Measurements from ENCODE around the gene TMEM164.
"Not testable (repeated sequence)": the region's sequence is repeated elsewhere in the genome, so short reads cannot be mapped to it uniquely, and the experiment has no call there.

The TMEM164 gene

DNA sequence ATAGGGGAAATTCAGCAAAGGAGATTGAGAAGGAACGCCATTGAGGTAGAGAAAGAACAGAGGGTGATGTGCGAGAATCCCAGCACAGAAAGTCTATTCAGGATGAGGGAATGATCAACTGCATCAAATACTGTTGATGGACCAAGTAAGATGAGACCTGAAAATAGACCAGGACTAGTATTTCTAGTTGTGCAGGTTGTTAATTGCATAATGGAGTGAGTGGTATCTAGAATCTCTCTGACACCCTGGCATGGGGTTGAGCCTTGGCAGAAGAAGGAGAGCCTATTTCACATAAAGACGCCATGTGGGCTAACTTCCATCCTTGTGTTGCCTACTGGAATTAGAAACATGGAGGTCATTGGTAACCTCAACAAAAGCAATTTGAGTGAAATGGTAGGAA, 135.6 kb downstream of the TMEM164 start:
- DNase-seq: no peak

GRCh38 chrX:110139172-110139571, 136.3 kb downstream of the TMEM164 start:
- DNase-seq: no peak

- no peak for DNase-seq
Observed at GRCh38 chrX:110142096-110142495, 139.2 kb downstream of the TMEM164 start.

GRCh38 chrX:110143454-110144210, 140.7 kb downstream of the TMEM164 start:
- no peak for DNase-seq

GRCh38 chrX:110145311-110145710, 142.4 kb downstream of the TMEM164 start:
- no peak for DNase-seq

GRCh38 chrX:110145854-110146253, 142.9 kb downstream of the TMEM164 start:
- DNase-seq: peak; percentile 19

- no peak for DNase-seq
Observed at GRCh38 chrX:110146521-110146920, 143.6 kb downstream of the TMEM164 start.

DNA sequence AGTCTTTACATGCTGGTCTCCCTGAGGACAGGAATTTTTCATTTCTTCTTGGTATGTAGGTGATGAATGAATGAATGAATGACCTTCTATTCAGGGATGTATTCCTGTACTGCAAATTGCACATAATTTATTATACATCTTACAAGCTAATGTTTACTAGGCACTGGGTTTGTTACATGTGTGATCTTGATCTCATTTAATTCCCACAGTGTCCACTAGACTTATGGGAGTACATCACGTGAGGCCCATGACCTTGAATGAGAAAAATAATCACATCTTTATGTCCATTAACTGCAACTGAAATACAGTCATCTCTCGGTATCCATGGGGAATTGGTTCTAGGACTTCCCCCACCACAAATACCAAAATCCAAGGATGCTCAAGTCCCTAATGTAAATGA, 150.3 kb downstream of the TMEM164 start:
- DNase-seq: no peak

DNA sequence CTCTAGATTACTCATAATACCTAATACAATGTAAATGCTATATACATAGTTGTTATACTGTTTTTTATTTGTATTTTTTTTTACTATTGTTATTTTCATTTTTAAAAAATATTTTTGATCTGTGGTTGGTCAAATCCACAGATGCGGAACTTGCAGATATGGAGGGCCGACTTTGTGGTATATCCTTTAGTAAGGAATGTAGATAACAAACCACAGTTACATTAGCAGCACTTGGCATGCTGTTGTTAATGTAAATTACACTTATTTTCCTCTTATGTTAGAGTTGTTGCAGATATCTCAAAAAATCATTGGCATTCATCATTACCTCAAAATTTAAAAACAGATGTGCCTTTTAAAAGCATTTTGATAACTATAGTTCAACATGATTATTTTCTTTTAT, 151.0 kb downstream of the TMEM164 start:
- DNase-seq: no peak

DNA sequence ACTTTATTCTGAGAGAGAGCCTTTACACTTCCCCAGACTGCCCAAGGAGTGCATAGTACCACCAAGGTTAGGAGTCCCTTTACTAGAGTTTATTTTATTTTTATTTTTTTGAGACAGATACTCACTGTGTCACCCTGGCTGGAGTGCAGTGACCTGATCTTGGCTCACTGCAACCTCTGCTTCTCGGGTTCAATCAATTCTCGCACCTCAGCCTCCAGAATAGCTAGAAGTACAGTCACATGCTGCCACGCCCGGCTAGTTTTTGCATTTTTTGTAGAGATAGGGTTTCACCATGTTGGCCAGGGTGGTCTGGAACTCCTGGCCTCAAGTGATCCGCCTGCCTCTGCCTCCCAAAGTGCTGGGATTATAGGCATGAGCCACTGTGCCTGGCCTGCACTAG, 151.4 kb downstream of the TMEM164 start:
- not testable (repeated sequence) for DNase-seq

DNA sequence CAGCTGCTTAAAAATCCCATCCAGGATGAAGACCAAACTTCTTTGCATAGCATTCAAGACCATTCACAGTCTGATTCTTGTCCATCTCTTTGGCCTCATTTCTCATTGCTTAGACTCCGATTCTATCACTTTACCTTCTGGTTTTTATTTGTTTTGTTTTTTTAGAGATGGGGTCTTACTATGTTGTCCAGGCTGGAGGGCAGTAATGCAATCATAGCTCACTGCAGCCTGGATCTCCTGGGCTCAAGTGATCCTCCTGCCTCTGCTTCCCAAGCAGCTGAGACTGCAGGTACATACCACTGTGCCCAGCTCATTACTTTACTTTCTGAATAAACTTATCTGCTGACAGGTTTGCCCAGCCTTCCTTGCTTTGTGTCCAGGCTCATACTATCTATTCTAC, 152.8 kb downstream of the TMEM164 start:
- no peak for DNase-seq

DNA sequence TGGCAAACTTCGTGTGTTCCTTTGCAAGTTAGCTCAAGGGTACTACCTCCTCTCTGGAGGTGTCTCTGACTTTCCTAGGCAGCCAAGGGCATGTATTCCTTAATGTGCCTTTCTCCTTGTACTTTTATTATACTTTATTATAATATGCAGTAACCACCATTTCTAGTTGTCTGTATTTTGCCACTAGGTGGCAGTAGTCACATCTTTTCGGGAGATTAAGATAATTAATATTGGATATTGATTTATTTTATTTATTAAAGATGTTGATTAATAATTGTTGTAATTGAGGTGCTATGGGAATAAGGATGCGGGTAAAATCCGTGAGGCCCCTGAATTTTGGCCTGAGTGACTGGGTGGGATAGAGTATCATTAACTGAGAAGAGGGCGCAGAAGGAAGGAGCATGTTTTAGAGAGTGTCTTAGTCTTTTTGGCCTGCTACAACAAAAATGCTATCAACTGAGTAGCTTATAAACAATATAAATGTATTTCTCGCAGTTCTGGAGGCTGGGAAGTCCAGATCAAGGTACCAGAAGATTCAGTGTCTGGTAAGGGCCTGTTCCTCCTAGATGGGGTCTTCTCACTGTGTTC, 153.3 kb downstream of the TMEM164 start:
- DNase-seq: peak; percentile 3

DNA sequence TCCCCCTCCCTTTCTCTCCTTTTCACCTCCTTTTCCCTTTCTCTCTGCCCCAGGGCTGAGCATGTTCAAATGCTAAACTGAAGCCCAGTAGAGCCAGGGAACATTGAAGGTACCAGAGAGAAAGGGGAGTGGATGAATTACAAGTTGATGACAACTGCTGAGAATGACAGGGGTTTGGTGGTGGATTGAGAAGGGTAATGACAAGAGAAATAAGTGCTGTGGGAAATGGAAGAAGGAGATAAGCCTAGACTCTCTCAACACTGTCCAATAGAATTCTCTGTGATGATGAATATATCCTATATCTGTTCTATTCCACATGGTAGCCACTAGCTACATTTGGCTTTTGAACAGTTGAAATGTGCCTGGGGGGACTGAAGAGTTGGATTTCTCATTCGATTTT, 154.5 kb downstream of the TMEM164 start:
- DNase-seq: no peak

DNA sequence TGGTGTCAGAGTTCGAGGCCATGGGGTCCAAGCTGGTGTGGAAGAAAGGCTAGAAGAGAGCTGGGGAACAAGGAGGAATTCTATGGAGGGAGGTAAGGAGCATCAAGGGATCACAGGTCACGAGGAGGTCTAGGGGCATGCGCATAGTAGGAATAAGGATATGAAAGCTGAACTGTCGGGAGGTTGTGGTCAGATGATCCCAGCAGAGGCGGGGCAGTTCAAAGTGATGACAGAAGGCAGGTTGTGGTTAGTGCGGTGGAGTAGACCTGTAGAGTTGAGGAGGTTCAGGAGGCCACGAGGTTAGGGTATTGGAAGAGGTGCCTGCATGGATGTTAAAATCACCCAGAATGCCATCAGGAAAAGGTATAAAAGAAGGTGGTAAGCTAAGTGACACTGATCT, 156.3 kb downstream of the TMEM164 start:
- DNase-seq: no peak

DNA sequence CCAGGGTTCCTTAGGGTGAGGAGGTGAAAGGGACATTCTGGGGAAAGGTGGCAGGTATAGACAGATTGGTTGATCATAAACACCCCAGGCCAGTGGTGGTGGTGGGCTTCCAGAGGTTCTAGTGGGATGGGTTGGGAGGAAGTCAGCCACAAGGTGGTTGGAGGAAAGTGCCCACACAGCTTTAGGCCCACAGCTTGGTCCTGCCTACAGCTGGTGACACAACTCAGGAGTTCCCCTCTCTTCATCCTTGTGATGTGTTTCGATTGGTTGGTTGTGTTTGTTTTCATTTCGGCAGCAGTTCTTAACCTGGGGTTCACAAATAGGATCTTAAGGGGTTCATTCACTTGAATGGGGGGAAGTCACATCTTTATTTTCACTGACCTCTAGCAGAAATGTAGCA, 157.0 kb downstream of the TMEM164 start:
- no peak for DNase-seq

DNA sequence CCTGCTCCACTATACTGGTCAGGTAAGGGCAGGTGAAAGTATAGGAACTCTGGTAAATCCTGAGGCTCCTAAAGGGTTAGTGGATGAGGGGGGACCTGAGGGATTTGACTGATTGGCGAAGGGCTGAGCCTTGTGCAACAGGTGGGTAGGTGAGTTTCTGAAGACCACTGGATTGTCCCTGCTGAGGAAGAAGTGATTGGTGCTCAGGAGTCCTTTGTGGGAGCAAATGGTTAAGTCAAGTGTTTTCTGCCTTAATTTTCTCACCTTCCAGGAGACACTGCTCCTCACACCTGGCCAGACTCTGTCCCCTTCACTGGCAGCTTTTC, 158.4 kb downstream of the TMEM164 start:
- no peak for DNase-seq

DNA sequence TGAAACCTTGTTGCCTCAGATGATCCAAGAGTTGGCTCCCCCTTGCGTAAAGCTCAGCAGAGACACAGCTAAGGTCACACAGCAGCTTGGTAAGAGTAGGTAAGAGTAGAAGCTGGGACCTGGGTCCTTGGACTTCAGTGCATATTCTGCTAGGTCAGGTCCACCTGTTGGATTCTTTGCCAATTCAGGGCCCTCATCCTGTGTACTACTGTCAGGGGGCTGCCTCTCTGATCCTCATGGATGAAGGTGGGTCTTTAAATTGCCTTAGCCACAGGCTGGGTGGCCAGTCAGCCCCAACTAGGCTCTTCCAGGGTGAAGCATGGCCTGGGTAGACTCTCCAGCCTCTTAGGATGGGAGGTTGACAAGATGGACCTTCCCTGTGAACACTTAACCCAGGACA, 159.2 kb downstream of the TMEM164 start:
- no peak for DNase-seq

- DNase-seq: no peak
Observed at GRCh38 chrX:110162867-110163266, 160.0 kb downstream of the TMEM164 start.

- no peak for DNase-seq
Observed at GRCh38 chrX:110163488-110163887, 160.6 kb downstream of the TMEM164 start.

DNA sequence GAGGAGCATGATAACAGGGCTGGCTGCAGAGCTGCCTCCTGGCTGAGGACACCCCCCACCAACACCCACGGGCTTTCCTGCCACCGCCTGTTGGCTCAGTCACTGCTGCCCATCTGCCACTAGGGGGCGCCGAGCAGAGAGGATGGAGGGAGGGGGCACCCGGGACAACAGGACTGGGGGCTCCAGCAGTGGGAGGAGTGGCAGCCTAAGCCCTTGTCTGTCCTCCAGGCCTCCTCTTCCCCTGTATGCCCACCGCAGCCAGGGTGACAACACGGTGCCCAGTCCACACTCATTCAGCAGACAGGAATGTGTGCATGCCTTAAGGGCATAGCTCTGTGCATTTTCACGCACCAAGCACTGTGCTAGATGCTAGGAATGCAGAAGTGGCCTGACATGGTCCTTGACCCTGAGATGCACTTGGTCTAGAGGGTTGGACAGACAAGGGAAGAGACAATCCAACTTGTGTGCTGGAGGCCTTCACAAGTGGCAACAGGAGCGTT, 165.1 kb downstream of the TMEM164 start:
- no peak for DNase-seq

DNA sequence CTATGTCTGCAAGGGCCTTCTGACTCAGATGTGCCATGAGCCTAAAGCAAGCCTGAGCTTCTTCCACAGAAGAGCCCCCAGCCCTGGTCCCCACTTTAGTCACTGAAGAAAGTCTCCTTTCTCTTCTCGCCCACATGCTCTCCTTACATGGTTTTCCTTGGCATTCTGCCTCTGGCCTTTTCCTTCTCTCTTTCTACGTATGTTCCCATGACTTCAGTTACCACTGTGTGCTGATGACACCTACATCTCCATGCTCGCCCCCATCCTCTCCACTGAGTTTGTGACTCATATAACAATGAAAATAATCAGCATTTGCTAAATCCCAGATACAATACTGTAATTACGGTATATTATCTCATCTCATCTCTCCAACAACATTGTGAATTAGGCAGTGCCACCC, 165.7 kb downstream of the TMEM164 start:
- no peak for DNase-seq

DNA sequence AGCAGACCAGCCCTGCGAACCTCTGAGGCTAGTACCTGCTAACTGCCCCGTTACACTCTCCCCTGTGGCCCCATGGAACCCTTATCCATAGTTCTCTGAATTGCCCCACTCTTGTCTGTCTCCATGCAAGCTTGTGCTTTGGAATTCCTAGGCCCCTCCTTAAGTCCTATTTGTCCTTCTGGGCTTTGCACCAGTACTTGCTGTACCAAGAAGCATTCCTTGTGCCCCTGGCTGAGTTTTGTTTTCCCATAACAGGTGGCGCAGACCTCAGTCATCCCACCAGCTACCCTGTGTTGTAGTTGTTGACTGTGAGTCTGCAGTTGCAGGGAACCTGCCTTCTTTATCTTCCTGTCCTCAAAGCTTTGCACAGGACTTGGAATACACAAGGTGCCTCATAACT, 167.1 kb downstream of the TMEM164 start:
- no peak for DNase-seq

- no peak for DNase-seq
Observed at GRCh38 chrX:110171442-110171841, 168.5 kb downstream of the TMEM164 start.

DNA sequence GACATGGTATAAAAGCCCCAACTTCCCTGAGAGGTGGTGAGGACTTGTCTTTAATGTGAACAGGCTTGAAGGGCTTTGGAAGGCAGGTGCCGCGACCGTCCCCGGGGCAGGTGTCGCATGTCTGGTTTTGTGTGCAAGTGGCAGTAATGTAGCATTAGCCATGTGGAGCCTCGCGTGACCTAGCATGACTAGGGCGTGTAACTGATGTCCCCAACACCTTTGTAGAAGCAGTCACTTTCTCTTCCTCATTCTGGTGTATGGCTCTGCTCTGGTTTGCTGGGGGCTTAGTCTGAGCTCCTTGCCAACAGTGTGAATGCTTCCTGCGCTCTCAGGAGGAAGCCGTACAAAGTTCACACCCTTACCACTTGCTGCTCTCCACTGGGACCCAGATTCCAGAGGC, 169.3 kb downstream of the TMEM164 start:
- DNase-seq: no peak

All from DMS 273 treated with DMSO at 0.1 percent for 48 hours (cell line).